ENCODE measurements around the gene MYO1D. TPM values are rescaled to one million over a fixed set of nuclear protein-coding genes. Genes with fewer than 3 reads are reported as not detected.

Gene MYO1D
- total RNA-seq, 1 experiment from 2014 or later, result 29.9 TPM

DNA sequence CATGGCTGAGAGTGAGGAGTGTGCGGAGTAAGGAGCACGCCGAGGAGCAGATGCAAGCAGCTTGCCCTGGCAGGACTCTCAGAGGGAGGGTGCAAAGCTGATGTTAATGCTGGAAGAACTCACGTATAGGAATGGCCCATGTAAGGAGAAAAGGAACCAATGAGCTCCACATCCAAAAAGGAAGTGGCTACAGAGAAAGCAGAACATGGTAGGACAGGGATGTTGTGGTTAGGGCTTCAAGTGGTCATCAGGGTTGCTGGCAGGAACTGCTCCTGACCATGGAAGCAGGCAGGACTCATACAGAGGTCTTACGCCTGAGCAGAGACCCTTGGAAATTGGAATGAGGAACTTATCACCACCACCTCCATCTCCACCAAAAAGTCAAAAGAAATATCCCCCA, 5.2 kb downstream of the MYO1D start (continued):
- TF ChIP-seq, protein P1, sequence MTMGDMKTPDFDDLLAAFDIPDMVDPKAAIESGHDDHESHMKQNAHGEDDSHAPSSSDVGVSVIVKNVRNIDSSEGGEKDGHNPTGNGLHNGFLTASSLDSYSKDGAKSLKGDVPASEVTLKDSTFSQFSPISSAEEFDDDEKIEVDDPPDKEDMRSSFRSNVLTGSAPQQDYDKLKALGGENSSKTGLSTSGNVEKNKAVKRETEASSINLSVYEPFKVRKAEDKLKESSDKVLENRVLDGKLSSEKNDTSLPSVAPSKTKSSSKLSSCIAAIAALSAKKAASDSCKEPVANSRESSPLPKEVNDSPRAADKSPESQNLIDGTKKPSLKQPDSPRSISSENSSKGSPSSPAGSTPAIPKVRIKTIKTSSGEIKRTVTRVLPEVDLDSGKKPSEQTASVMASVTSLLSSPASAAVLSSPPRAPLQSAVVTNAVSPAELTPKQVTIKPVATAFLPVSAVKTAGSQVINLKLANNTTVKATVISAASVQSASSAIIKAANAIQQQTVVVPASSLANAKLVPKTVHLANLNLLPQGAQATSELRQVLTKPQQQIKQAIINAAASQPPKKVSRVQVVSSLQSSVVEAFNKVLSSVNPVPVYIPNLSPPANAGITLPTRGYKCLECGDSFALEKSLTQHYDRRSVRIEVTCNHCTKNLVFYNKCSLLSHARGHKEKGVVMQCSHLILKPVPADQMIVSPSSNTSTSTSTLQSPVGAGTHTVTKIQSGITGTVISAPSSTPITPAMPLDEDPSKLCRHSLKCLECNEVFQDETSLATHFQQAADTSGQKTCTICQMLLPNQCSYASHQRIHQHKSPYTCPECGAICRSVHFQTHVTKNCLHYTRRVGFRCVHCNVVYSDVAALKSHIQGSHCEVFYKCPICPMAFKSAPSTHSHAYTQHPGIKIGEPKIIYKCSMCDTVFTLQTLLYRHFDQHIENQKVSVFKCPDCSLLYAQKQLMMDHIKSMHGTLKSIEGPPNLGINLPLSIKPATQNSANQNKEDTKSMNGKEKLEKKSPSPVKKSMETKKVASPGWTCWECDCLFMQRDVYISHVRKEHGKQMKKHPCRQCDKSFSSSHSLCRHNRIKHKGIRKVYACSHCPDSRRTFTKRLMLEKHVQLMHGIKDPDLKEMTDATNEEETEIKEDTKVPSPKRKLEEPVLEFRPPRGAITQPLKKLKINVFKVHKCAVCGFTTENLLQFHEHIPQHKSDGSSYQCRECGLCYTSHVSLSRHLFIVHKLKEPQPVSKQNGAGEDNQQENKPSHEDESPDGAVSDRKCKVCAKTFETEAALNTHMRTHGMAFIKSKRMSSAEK (CRISPR knock-in tag; IDR thresholded peaks at IDR 0.05; ENCODE audit: borderline replicate concordance), result no peak
- no peak for TF ChIP-seq NFATC4 (CRISPR knock-in tag; IDR thresholded peaks at IDR 0.05)
- TF ChIP-seq JUN (CRISPR knock-in tag; IDR thresholded peaks at IDR 0.05), result no peak

DNA sequence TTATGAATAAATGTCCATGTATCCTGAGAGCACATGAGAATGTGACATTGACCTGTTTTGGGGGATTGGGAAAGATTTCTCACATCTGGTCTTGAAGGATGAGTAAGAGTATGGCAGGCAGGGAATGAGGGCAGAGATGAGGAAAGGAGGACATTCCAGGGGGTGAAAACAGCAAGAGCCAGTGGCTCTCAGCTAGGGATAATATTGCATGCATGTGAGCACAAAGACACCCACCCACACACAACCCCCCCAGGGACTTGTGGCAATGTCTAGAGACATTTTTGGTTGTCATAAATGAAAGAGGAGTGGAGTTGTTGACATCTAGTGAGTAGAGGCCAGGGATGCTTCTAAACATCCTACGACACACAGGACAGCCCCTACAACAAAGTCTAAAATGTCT, 6.0 kb downstream of the MYO1D start:
- ATAC-seq (no peak), DNase-seq (ENCODE audit: low spot score) (no peak)
- H3K4me3 Mint-ChIP-seq, result no peak overlapping the region
- no peaks in the 10 kb centered on the region for H3K9me3 Mint-ChIP-seq
- POLR2A ChIA-PET, result no interaction called here
- H3K27me3 Mint-ChIP-seq (ENCODE audit: low read depth), result no peaks in the 10 kb centered on the region; the same call in 1 of the 2 replicates
- H3K27ac Mint-ChIP-seq, result no peak overlapping the region
- peaks cover 17% of the 10 kb centered on the region for H3K4me1 Mint-ChIP-seq
- CTCF ChIA-PET, result no interaction called here
- H3K36me3 Mint-ChIP-seq, result no peaks in the 10 kb centered on the region; the same call in 1 of the 2 replicates
- TF ChIP-seq, protein P2, sequence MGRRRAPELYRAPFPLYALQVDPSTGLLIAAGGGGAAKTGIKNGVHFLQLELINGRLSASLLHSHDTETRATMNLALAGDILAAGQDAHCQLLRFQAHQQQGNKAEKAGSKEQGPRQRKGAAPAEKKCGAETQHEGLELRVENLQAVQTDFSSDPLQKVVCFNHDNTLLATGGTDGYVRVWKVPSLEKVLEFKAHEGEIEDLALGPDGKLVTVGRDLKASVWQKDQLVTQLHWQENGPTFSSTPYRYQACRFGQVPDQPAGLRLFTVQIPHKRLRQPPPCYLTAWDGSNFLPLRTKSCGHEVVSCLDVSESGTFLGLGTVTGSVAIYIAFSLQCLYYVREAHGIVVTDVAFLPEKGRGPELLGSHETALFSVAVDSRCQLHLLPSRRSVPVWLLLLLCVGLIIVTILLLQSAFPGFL (CRISPR knock-in tag; IDR thresholded peaks at IDR 0.05; ENCODE audit: borderline replicate concordance), result no peak
- TF ChIP-seq, protein P3, sequence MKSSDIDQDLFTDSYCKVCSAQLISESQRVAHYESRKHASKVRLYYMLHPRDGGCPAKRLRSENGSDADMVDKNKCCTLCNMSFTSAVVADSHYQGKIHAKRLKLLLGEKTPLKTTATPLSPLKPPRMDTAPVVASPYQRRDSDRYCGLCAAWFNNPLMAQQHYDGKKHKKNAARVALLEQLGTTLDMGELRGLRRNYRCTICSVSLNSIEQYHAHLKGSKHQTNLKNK (CRISPR knock-in tag; IDR thresholded peaks at IDR 0.05), result no peak
- TF ChIP-seq, protein P4, sequence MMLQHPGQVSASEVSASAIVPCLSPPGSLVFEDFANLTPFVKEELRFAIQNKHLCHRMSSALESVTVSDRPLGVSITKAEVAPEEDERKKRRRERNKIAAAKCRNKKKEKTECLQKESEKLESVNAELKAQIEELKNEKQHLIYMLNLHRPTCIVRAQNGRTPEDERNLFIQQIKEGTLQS (CRISPR knock-in tag; conservative IDR thresholded peaks at IDR 0.05), result no peak
- TF ChIP-seq, protein P5, sequence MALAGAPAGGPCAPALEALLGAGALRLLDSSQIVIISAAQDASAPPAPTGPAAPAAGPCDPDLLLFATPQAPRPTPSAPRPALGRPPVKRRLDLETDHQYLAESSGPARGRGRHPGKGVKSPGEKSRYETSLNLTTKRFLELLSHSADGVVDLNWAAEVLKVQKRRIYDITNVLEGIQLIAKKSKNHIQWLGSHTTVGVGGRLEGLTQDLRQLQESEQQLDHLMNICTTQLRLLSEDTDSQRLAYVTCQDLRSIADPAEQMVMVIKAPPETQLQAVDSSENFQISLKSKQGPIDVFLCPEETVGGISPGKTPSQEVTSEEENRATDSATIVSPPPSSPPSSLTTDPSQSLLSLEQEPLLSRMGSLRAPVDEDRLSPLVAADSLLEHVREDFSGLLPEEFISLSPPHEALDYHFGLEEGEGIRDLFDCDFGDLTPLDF (CRISPR knock-in tag; IDR thresholded peaks at IDR 0.05), result no peak
- no peak for TF ChIP-seq TEAD1 (CRISPR knock-in tag; IDR thresholded peaks at IDR 0.05)
- no peak for TF ChIP-seq NFYB (CRISPR knock-in tag; conservative IDR thresholded peaks at IDR 0.05; ENCODE audit: low read depth)
- no peak for TF ChIP-seq HMGA2 (CRISPR knock-in tag; IDR thresholded peaks at IDR 0.05)
- TF ChIP-seq TCF7 (CRISPR knock-in tag; IDR thresholded peaks at IDR 0.05; ENCODE audit: low read depth), result no peak
- TF ChIP-seq PRRX2 (CRISPR knock-in tag; IDR thresholded peaks at IDR 0.05), result no peak
- no peak for TF ChIP-seq OVOL2 (CRISPR knock-in tag; IDR thresholded peaks at IDR 0.05; ENCODE audit: borderline replicate concordance)
- TF ChIP-seq ZNF416 (CRISPR knock-in tag; IDR thresholded peaks at IDR 0.05), result no peak
- TF ChIP-seq, protein P6, sequence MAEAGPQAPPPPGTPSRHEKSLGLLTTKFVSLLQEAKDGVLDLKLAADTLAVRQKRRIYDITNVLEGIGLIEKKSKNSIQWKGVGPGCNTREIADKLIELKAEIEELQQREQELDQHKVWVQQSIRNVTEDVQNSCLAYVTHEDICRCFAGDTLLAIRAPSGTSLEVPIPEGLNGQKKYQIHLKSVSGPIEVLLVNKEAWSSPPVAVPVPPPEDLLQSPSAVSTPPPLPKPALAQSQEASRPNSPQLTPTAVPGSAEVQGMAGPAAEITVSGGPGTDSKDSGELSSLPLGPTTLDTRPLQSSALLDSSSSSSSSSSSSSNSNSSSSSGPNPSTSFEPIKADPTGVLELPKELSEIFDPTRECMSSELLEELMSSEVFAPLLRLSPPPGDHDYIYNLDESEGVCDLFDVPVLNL (CRISPR knock-in tag; IDR thresholded peaks at IDR 0.05; ENCODE audit: borderline replicate concordance, low read depth), result no peak
- TF ChIP-seq, protein P7, sequence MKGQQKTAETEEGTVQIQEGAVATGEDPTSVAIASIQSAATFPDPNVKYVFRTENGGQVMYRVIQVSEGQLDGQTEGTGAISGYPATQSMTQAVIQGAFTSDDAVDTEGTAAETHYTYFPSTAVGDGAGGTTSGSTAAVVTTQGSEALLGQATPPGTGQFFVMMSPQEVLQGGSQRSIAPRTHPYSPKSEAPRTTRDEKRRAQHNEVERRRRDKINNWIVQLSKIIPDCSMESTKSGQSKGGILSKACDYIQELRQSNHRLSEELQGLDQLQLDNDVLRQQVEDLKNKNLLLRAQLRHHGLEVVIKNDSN (CRISPR knock-in tag; IDR thresholded peaks at IDR 0.05), result no peak
- TF ChIP-seq IRF2 (CRISPR knock-in tag; IDR thresholded peaks at IDR 0.05; ENCODE audit: borderline replicate concordance, low read depth), result no peak
- TF ChIP-seq ZNF317 (CRISPR knock-in tag; IDR thresholded peaks at IDR 0.05; ENCODE audit: borderline replicate concordance, low read depth), result no peak
- TF ChIP-seq, protein P8, sequence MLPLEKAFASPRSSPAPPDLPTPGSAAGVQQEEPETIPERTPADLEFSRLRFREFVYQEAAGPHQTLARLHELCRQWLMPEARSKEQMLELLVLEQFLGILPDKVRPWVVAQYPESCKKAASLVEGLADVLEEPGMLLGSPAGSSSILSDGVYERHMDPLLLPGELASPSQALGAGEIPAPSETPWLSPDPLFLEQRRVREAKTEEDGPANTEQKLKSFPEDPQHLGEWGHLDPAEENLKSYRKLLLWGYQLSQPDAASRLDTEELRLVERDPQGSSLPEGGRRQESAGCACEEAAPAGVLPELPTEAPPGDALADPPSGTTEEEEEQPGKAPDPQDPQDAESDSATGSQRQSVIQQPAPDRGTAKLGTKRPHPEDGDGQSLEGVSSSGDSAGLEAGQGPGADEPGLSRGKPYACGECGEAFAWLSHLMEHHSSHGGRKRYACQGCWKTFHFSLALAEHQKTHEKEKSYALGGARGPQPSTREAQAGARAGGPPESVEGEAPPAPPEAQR (CRISPR knock-in tag; IDR thresholded peaks at IDR 0.05), result no peak
- no peak for TF ChIP-seq MYBL2 (CRISPR knock-in tag; IDR thresholded peaks at IDR 0.05)
